GM12878 (cell line): ENCODE data around the gene AMPH. TPM values are rescaled to one million over a fixed set of nuclear protein-coding genes. Genes with fewer than 3 reads are reported as not detected.

Source experiments
- ATAC-seq: fragments of 200-7000 bp; cut with Tn5 transposase; 3 replicates; pipeline ENCODE4 v1.9.1; 2020; ENCODE audit warnings: mild to moderate bottlenecking, moderate library complexity
- BruUV-seq: library from RNA; stranded (reverse); fragments of 400-500 nt; replicated peaks from 2 replicates; lab custom pipeline; 2021; lab: Mats Ljungman, UMichigan
- CTCF ChIA-PET: fragments of 300-600 bp; sonication (Branson Sonifier 250); formaldehyde crosslinking; extraction: SDS; loops from one replicate; lab custom pipeline; 2021; ENCODE audit warnings: inconsistent platforms; lab: Yijun Ruan, JAX
- POLR2A ChIA-PET: fragments of 350-600 bp; formaldehyde crosslinking; extraction: SDS; loops from one replicate; lab custom pipeline; 2021; ENCODE audit warnings: inconsistent platforms; lab: Charles Lee
- RAD21 ChIA-PET: fragments of 300-600 bp; sonication (Branson Sonifier 250); formaldehyde crosslinking; loops from one replicate; lab custom pipeline; 2023; ENCODE audit warnings: antibody characterized with exemption; ENCODE audit not compliant: unreplicated experiment; lab: Charles Lee
- SMC1A ChIA-PET: fragments of 300-600 bp; sonication (Branson Sonifier 250); formaldehyde crosslinking; loops from one replicate; lab custom pipeline; 2023; ENCODE audit not compliant: unreplicated experiment, uncharacterized antibody; lab: Charles Lee
- DNase-seq: peaks from one replicate; pipeline ENCODE4 v3.0.0-alpha.2; 2011; ENCODE audit warnings: low read depth, low spot score
- FAIRE-seq: peaks from 3 replicates; lab custom pipeline; 2011; peaks lifted over from hg19 to GRCh38; lab: Jason Lieb, UNC
- H2AFZ ChIP-seq: 2 replicates; pipeline ENCODE4 v1.6.0; 2011; ENCODE audit warnings: low read depth, low read length, control low read depth; ENCODE audit not compliant: control insufficient read depth
- H3K27ac ChIP-seq: 2 replicates; pipeline ENCODE4 v1.5.1; 2011; ENCODE audit warnings: control low read depth; ENCODE audit not compliant: control insufficient read depth, insufficient read depth
- H3K27me3 ChIP-seq, 2 experiments: replicated peaks in 1 of 2; 2 replicates each; pipeline versions ENCODE4 v1.6.0 to v1.6.1; 2011; ENCODE audit warnings: low read length in 1 of 2; ENCODE audit not compliant: control insufficient read depth in 2 of 2, insufficient read depth in 2 of 2
- H3K36me3 ChIP-seq, 2 experiments: 2 replicates each; pipeline ENCODE4 v1.5.1; 2011; ENCODE audit warnings: low read length in 1 of 2; ENCODE audit not compliant: control insufficient read depth in 2 of 2, insufficient read depth in 2 of 2
- H3K4me1 ChIP-seq: 2 replicates; pipeline ENCODE4 v1.6.1; 2011; ENCODE audit warnings: mild to moderate bottlenecking, low read length, moderate library complexity, mixed read lengths; ENCODE audit not compliant: control insufficient read depth, insufficient read depth
- H3K4me2 ChIP-seq: 2 replicates; pipeline ENCODE4 v1.6.0; 2011; ENCODE audit warnings: control low read depth; ENCODE audit not compliant: control insufficient read depth, insufficient read depth
- H3K4me3 ChIP-seq: fragments of 200-600 bp; sonication (generic); 2 replicates; pipeline ENCODE4 v1.5.1; 2016
- H3K79me2 ChIP-seq: 2 replicates; pipeline ENCODE4 v1.6.0; 2011; ENCODE audit warnings: low read length; ENCODE audit not compliant: control insufficient read depth, insufficient read depth
- H3K9ac ChIP-seq: 2 replicates; pipeline ENCODE4 v1.8.0; 2011; ENCODE audit warnings: low read length, control low read depth, mixed read lengths; ENCODE audit not compliant: control insufficient read depth, insufficient read depth
- H3K9me3 ChIP-seq: replicated peaks from 3 replicates; pipeline ENCODE4 v1.5.1; 2011; ENCODE audit warnings: mild to moderate bottlenecking, low read length; ENCODE audit not compliant: control insufficient read depth, insufficient read depth
- H4K20me1 ChIP-seq: 2 replicates; pipeline ENCODE4 v1.6.0; 2011; ENCODE audit not compliant: control insufficient read depth, insufficient read depth
- ASH2L ChIP-seq: fragments of 300-600, 200-600 bp; sonication (generic); IDR thresholded peaks from 2 replicates; pipeline ENCODE4 v1.6.1; 2017; ENCODE audit warnings: low read depth, mild to moderate bottlenecking, borderline replicate concordance
- DPF2 ChIP-seq: fragments of 450-650 bp; IDR thresholded peaks from 2 replicates; pipeline ENCODE4 v1.6.1; 2017; ENCODE audit warnings: mild to moderate bottlenecking
- E2F4 ChIP-seq: IDR thresholded peaks from 2 replicates; pipeline ENCODE4 v1.6.1; 2012; ENCODE audit warnings: low read depth, low read length, improper control_type of control experiment
- EP300 ChIP-seq, 2 experiments: fragments of 150-350 bp in 1 of 2; IDR thresholded peaks; 2 replicates each; pipeline ENCODE4 v1.6.1; 2011 to 2012; ENCODE audit warnings: low read depth in 2 of 2, low read length in 2 of 2, borderline replicate concordance in 1 of 2, improper control_type of control experiment in 1 of 2, inconsistent platforms in 1 of 2; ENCODE audit not compliant: control insufficient read depth in 1 of 2
- FOXK2 ChIP-seq: fragments of 450-650 bp; IDR thresholded peaks from 2 replicates; pipeline ENCODE4 v1.6.1; 2017; ENCODE audit warnings: mild to moderate bottlenecking, moderate library complexity
- IRF4 ChIP-seq: IDR thresholded peaks from 2 replicates; pipeline ENCODE4 v1.6.1; 2011; ENCODE audit warnings: low read depth, low read length
- KAT2A ChIP-seq: conservative IDR thresholded peaks from 2 replicates; pipeline ENCODE4 v1.6.1; 2011; ENCODE audit warnings: low read depth, low read length; ENCODE audit not compliant: control insufficient read depth
- MYC ChIP-seq: IDR thresholded peaks from 2 replicates; pipeline ENCODE4 v1.6.1; 2011; ENCODE audit warnings: mild to moderate bottlenecking, low read length, moderate library complexity, inconsistent platforms; ENCODE audit not compliant: insufficient read depth, insufficient replicate concordance, insufficient read length, severe bottlenecking
- NFIC ChIP-seq: IDR thresholded peaks from 2 replicates; pipeline ENCODE4 v1.6.1; 2012; ENCODE audit warnings: low read depth, mild to moderate bottlenecking, inconsistent platforms, low read length, moderate library complexity
- PML ChIP-seq: IDR thresholded peaks from 2 replicates; pipeline ENCODE4 v1.6.1; 2012; ENCODE audit warnings: low read length, inconsistent platforms
- POLR2A ChIP-seq: IDR thresholded peaks from 2 replicates; pipeline ENCODE4 v1.6.1; 2011; ENCODE audit warnings: low read depth, mild to moderate bottlenecking, low read length
- SMC3 ChIP-seq: IDR thresholded peaks from 2 replicates; pipeline ENCODE4 v1.6.1; 2011; ENCODE audit warnings: low read length, improper control_type of control experiment, borderline replicate concordance
- SP1 ChIP-seq: IDR thresholded peaks from one replicate; pipeline ENCODE4 v1.6.1; 2011; ENCODE audit warnings: low read depth, low read length
- WGBS: methylation state at CpG from one replicate; pipeline ENCODE4 v1.1.6; 2016; ENCODE audit warnings: low lambda C conversion rate; ENCODE audit not compliant: insufficient replicate concordance, insufficient coverage; ENCODE audit errors: missing lambda C conversion rate; 5-methylcytosine and 5-hydroxymethylcytosine counted together
- in situ Hi-C: fragments of 300-500 bp; cut with MboI; formaldehyde crosslinking; loops from 9 replicates; pipeline ENCODE4 v1.14.3; 2018; ENCODE audit warnings: mixed read lengths
- intact Hi-C: fragments of 100-400 bp; cut with micrococcal nuclease; formaldehyde crosslinking; loops from one replicate; pipeline ENCODE4 v1.14.2; 2022; ENCODE audit not compliant: unreplicated experiment
- polyA plus RNA-seq, 11 experiments: library from polyadenylated mRNA; depleted of rRNA in 4 of 11; unstranded in 6 of 11; stranded (reverse) in 5 of 11; fragments of >200 nt; fragmentation: Nextera tagmentation in 4 of 11; fragmentation: Illumina TruSeq in 1 of 11; extraction: Ambion mirVana in 4 of 11; extraction: Trizol in 1 of 11; gene quantifications; 1 replicate in 1 of 11; 2 replicates in 10 of 11; pipeline versions ENCODE4 v1.2.1 to v1.2.3, GENCODE V29; 2011 to 2016; ENCODE audit warnings: inconsistent platforms in 2 of 11, missing spikeins in 2 of 11, low read depth in 1 of 11
- total RNA-seq, 4 experiments: library from RNA; depleted of rRNA in 3 of 4; stranded (reverse); fragments of >200 nt in 3 of 4; fragmentation: Illumina TruSeq in 1 of 4; extraction: Trizol in 1 of 4; gene quantifications; 2 replicates each; pipeline versions ENCODE4 v1.2.1 to v1.2.3, GENCODE V29; 2013 to 2021
- TF ChIP-seq, protein P1 (sequence below): IDR thresholded peaks from 2 replicates; pipeline ENCODE4 v1.6.1; 2011; ENCODE audit warnings: mild to moderate bottlenecking, low read depth, low read length, moderate library complexity; ENCODE audit not compliant: insufficient replicate concordance
- TF ChIP-seq, protein P2 (sequence below): fragments of 450-650 bp; IDR thresholded peaks from 2 replicates; pipeline ENCODE4 v1.6.1; 2017; ENCODE audit warnings: mild to moderate bottlenecking, moderate library complexity
- TF ChIP-seq, protein P3 (sequence below): fragments of 450-650 bp; IDR thresholded peaks from 2 replicates; pipeline ENCODE4 v1.6.1; 2017; ENCODE audit warnings: borderline replicate concordance

The AMPH gene
- total and polyA plus RNA-seq, 10 of the 15 experiments (the other 5 are each of a cell fraction or from before 2014, with no cell fraction given) = 0.03 to 0.24 (median 0.08) TPM; not detected in 2

DNA sequence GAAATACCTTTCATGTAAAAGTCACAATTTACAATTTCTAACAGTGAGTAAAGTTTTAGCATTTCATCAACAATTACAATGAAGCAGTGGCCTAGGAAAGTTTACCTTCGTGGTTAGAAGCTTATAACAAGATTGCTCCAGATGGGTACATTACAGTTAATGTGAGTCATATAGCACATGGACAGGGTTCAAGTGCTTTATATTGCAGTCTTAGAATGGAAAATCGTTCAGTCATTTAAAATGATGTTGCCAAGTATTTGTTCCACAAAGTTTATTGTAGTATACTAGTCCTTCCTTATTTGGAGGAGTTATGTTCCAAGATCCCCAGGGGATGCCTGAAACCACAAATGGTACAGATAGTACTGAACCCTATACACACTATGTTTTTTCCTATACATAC is 183.1 kb downstream of the AMPH start:
- Histone ChIP-seq H2AFZ (no peak overlapping the region), H3K4me2 (no peak overlapping the region), H3K9me3 (no peaks in the 10 kb centered on the region), H3K27me3 (no peaks in the 10 kb centered on the region), H3K4me1 (no peaks in the 10 kb centered on the region), H3K4me3 (no peak overlapping the region), H3K27ac (no peak overlapping the region), H3K79me2 (no peaks in the 10 kb centered on the region), H3K9ac (no peak overlapping the region), H3K36me3 (no peaks in the 10 kb centered on the region), H4K20me1 (no peaks in the 10 kb centered on the region)
- no TSS peak for BruUV-seq
- no peak for ATAC-seq
- RAD21 ChIA-PET = no interaction called here
- CTCF ChIA-PET = no interaction called here
- SMC1A ChIA-PET = interaction anchor here (0.7 kb wide), 1 partner anchor 89 kb away, joined by 3 read pairs; no protein-coding TSS in a partner anchor
- no peak for FAIRE-seq
- in situ Hi-C loops = no loop called here
- no peak for TF ChIP-seq NFIC
- no peak for TF ChIP-seq E2F4
- TF ChIP-seq FOXK2 = no peak
- TF ChIP-seq MYC = no peak
- TF ChIP-seq POLR2A = no peak
- TF ChIP-seq PML = no peak
- TF ChIP-seq, protein P1, sequence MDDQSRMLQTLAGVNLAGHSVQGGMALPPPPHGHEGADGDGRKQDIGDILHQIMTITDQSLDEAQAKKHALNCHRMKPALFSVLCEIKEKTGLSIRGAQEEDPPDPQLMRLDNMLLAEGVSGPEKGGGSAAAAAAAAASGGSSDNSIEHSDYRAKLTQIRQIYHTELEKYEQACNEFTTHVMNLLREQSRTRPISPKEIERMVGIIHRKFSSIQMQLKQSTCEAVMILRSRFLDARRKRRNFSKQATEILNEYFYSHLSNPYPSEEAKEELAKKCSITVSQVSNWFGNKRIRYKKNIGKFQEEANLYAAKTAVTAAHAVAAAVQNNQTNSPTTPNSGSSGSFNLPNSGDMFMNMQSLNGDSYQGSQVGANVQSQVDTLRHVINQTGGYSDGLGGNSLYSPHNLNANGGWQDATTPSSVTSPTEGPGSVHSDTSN = no peak
- no peak for TF ChIP-seq SP1
- TF ChIP-seq, protein P2, sequence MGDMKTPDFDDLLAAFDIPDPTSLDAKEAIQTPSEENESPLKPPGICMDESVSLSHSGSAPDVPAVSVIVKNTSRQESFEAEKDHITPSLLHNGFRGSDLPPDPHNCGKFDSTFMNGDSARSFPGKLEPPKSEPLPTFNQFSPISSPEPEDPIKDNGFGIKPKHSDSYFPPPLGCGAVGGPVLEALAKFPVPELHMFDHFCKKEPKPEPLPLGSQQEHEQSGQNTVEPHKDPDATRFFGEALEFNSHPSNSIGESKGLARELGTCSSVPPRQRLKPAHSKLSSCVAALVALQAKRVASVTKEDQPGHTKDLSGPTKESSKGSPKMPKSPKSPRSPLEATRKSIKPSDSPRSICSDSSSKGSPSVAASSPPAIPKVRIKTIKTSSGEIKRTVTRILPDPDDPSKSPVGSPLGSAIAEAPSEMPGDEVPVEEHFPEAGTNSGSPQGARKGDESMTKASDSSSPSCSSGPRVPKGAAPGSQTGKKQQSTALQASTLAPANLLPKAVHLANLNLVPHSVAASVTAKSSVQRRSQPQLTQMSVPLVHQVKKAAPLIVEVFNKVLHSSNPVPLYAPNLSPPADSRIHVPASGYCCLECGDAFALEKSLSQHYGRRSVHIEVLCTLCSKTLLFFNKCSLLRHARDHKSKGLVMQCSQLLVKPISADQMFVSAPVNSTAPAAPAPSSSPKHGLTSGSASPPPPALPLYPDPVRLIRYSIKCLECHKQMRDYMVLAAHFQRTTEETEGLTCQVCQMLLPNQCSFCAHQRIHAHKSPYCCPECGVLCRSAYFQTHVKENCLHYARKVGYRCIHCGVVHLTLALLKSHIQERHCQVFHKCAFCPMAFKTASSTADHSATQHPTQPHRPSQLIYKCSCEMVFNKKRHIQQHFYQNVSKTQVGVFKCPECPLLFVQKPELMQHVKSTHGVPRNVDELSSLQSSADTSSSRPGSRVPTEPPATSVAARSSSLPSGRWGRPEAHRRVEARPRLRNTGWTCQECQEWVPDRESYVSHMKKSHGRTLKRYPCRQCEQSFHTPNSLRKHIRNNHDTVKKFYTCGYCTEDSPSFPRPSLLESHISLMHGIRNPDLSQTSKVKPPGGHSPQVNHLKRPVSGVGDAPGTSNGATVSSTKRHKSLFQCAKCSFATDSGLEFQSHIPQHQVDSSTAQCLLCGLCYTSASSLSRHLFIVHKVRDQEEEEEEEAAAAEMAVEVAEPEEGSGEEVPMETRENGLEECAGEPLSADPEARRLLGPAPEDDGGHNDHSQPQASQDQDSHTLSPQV = no peak
- no peak for TF ChIP-seq DPF2
- no peak for TF ChIP-seq ASH2L
- TF ChIP-seq, protein P3, sequence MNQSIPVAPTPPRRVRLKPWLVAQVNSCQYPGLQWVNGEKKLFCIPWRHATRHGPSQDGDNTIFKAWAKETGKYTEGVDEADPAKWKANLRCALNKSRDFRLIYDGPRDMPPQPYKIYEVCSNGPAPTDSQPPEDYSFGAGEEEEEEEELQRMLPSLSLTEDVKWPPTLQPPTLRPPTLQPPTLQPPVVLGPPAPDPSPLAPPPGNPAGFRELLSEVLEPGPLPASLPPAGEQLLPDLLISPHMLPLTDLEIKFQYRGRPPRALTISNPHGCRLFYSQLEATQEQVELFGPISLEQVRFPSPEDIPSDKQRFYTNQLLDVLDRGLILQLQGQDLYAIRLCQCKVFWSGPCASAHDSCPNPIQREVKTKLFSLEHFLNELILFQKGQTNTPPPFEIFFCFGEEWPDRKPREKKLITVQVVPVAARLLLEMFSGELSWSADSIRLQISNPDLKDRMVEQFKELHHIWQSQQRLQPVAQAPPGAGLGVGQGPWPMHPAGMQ = no peak
- TF ChIP-seq EP300 (IDR thresholded peaks at IDR 0.05; ENCODE audit: borderline replicate concordance in 1 of 2, control insufficient read depth in 1 of 2, low read depth in 2 of 2, low read length in 2 of 2) = no peak
- no peak for TF ChIP-seq KAT2A
- no peak for TF ChIP-seq IRF4
- no peak for TF ChIP-seq SMC3
- intact Hi-C loops = no loop called here
- POLR2A ChIA-PET = no interaction called here
- 0% methylated on average over 2 of the region's 2 CpGs for WGBS
- DNase-seq = no peak
